ENCODE measurements around the gene GCHFR.

DNA sequence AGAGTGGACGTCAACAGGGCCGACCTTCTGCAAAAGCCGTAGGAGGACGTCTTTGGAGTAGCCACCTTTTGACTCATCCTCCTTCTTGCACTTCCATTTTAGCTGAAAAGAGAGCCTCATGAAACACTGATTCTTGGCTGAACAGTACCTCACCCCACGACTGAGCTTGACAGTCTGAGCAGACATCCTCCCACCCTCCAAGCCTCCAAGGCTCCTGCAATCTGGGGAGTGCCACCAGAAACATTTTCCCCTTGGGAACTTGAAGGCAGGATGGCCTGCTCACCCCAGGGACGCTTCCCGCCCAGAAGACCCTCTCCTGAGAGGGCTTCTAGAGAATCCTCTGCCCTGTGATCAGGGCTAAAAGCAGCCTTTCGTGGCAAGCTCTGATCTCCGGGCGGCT lies 11.1 kb downstream of the GCHFR start:
- no peak for TF ChIP-seq POLR2A (IDR thresholded peaks at IDR 0.05)
- TF ChIP-seq, protein P1, sequence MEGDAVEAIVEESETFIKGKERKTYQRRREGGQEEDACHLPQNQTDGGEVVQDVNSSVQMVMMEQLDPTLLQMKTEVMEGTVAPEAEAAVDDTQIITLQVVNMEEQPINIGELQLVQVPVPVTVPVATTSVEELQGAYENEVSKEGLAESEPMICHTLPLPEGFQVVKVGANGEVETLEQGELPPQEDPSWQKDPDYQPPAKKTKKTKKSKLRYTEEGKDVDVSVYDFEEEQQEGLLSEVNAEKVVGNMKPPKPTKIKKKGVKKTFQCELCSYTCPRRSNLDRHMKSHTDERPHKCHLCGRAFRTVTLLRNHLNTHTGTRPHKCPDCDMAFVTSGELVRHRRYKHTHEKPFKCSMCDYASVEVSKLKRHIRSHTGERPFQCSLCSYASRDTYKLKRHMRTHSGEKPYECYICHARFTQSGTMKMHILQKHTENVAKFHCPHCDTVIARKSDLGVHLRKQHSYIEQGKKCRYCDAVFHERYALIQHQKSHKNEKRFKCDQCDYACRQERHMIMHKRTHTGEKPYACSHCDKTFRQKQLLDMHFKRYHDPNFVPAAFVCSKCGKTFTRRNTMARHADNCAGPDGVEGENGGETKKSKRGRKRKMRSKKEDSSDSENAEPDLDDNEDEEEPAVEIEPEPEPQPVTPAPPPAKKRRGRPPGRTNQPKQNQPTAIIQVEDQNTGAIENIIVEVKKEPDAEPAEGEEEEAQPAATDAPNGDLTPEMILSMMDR (IDR thresholded peaks at IDR 0.05): no peak
